Measurements from ENCODE around the gene BAX. TPM values are rescaled to one million over a fixed set of nuclear protein-coding genes. Genes with fewer than 3 reads are reported as not detected.

BAX gene
- total and polyA plus RNA-seq, 9 of the 15 experiments (the other 6 are each of a cell fraction or from before 2014, with no cell fraction given): 3.2 to 95.4 (median 44.5) TPM

DNA sequence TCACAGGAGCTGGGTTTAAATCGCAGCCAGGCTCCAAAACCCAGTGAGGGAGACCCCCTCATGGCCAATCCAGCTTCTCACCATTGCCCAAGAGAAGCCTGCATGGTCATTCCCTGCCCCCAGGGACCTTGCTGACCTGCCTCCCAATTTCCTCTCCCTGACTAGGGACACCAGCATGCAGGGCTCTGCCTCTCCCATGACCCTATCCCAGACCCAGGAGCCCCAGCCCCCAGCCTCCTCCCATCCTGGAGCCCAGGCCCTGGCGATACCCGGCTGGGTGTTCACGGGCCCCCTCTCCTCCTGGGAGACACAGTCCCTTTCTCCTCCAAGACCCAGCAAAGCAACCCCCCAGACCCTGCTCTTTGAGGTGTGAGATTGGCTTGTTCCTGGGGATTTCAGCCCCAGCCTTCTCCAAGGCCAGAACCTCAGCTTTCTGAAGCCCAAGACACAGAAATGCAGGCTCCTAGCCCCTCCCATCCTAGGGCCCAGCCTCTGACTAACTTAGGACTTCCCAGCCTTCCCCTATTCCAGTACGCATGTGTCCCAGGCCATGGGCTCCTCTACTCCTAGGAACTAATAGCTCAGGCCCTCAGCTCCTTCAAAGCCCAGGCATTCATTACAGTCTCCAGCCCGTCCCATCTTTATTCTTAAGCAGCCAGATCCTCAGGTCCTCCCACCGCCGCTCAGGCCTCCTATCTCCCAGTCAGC lies 37.4 kb downstream of the BAX start (continued):
- TF ChIP-seq, protein P1, sequence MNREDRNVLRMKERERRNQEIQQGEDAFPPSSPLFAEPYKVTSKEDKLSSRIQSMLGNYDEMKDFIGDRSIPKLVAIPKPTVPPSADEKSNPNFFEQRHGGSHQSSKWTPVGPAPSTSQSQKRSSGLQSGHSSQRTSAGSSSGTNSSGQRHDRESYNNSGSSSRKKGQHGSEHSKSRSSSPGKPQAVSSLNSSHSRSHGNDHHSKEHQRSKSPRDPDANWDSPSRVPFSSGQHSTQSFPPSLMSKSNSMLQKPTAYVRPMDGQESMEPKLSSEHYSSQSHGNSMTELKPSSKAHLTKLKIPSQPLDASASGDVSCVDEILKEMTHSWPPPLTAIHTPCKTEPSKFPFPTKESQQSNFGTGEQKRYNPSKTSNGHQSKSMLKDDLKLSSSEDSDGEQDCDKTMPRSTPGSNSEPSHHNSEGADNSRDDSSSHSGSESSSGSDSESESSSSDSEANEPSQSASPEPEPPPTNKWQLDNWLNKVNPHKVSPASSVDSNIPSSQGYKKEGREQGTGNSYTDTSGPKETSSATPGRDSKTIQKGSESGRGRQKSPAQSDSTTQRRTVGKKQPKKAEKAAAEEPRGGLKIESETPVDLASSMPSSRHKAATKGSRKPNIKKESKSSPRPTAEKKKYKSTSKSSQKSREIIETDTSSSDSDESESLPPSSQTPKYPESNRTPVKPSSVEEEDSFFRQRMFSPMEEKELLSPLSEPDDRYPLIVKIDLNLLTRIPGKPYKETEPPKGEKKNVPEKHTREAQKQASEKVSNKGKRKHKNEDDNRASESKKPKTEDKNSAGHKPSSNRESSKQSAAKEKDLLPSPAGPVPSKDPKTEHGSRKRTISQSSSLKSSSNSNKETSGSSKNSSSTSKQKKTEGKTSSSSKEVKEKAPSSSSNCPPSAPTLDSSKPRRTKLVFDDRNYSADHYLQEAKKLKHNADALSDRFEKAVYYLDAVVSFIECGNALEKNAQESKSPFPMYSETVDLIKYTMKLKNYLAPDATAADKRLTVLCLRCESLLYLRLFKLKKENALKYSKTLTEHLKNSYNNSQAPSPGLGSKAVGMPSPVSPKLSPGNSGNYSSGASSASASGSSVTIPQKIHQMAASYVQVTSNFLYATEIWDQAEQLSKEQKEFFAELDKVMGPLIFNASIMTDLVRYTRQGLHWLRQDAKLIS (CRISPR knock-in tag; IDR thresholded peaks at IDR 0.05): 0 out of 2 replicates have a peak, but pooled peaks have one; percentile 4
- TF ChIP-seq POLR2G (IDR thresholded peaks at IDR 0.05; ENCODE audit: low read depth, low read length) (no peak), C11orf30 (IDR thresholded peaks at IDR 0.05; ENCODE audit: low read depth) (no peak), ADNP (tag; IDR thresholded peaks at IDR 0.05) (no peak), ZNF589 (CRISPR knock-in tag; IDR thresholded peaks at IDR 0.05; ENCODE audit: low read depth) (no peak), HLTF (IDR thresholded peaks at IDR 0.05) (no peak), SPI1 (IDR thresholded peaks at IDR 0.05; ENCODE audit: borderline replicate concordance, low read depth, low read length) (peak; percentile 40; the same call in 1 of the 2 replicates), SMARCB1 (IDR thresholded peaks at IDR 0.05; ENCODE audit: insufficient read length, low read depth) (no peak), NR4A1 (CRISPR knock-in tag; IDR thresholded peaks at IDR 0.05) (no peak), NR4A1 (tag; IDR thresholded peaks at IDR 0.05) (no peak)
- TF ChIP-seq, protein P2, sequence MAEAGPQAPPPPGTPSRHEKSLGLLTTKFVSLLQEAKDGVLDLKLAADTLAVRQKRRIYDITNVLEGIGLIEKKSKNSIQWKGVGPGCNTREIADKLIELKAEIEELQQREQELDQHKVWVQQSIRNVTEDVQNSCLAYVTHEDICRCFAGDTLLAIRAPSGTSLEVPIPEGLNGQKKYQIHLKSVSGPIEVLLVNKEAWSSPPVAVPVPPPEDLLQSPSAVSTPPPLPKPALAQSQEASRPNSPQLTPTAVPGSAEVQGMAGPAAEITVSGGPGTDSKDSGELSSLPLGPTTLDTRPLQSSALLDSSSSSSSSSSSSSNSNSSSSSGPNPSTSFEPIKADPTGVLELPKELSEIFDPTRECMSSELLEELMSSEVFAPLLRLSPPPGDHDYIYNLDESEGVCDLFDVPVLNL (CRISPR knock-in tag; IDR thresholded peaks at IDR 0.05; ENCODE audit: low read depth): no peak
- TF ChIP-seq, protein P3, sequence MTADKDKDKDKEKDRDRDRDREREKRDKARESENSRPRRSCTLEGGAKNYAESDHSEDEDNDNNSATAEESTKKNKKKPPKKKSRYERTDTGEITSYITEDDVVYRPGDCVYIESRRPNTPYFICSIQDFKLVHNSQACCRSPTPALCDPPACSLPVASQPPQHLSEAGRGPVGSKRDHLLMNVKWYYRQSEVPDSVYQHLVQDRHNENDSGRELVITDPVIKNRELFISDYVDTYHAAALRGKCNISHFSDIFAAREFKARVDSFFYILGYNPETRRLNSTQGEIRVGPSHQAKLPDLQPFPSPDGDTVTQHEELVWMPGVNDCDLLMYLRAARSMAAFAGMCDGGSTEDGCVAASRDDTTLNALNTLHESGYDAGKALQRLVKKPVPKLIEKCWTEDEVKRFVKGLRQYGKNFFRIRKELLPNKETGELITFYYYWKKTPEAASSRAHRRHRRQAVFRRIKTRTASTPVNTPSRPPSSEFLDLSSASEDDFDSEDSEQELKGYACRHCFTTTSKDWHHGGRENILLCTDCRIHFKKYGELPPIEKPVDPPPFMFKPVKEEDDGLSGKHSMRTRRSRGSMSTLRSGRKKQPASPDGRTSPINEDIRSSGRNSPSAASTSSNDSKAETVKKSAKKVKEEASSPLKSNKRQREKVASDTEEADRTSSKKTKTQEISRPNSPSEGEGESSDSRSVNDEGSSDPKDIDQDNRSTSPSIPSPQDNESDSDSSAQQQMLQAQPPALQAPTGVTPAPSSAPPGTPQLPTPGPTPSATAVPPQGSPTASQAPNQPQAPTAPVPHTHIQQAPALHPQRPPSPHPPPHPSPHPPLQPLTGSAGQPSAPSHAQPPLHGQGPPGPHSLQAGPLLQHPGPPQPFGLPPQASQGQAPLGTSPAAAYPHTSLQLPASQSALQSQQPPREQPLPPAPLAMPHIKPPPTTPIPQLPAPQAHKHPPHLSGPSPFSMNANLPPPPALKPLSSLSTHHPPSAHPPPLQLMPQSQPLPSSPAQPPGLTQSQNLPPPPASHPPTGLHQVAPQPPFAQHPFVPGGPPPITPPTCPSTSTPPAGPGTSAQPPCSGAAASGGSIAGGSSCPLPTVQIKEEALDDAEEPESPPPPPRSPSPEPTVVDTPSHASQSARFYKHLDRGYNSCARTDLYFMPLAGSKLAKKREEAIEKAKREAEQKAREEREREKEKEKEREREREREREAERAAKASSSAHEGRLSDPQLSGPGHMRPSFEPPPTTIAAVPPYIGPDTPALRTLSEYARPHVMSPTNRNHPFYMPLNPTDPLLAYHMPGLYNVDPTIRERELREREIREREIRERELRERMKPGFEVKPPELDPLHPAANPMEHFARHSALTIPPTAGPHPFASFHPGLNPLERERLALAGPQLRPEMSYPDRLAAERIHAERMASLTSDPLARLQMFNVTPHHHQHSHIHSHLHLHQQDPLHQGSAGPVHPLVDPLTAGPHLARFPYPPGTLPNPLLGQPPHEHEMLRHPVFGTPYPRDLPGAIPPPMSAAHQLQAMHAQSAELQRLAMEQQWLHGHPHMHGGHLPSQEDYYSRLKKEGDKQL (CRISPR knock-in tag; IDR thresholded peaks at IDR 0.05; ENCODE audit: borderline replicate concordance): 0 out of 2 replicates have a peak, but pooled peaks have one; percentile 21
- TF ChIP-seq, protein P4, sequence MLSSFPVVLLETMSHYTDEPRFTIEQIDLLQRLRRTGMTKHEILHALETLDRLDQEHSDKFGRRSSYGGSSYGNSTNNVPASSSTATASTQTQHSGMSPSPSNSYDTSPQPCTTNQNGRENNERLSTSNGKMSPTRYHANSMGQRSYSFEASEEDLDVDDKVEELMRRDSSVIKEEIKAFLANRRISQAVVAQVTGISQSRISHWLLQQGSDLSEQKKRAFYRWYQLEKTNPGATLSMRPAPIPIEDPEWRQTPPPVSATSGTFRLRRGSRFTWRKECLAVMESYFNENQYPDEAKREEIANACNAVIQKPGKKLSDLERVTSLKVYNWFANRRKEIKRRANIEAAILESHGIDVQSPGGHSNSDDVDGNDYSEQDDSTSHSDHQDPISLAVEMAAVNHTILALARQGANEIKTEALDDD (IDR thresholded peaks at IDR 0.05): 0 out of 2 replicates have a peak, but pooled peaks have one; percentile 26
